ENCODE results near the gene ACO2. TPM values are rescaled to one million over a fixed set of nuclear protein-coding genes. Genes with fewer than 3 reads are reported as not detected.
A peak's percentile ranks its signal among the peaks of the same experiment; 100 is the strongest.

The ACO2 gene
- total and polyA plus RNA-seq, 2 of the 13 experiments (the other 11 are each of a cell fraction or from before 2014, with no cell fraction given), result 19.2 to 45.6 TPM

GRCh38 chr22:41551877-41552582, 83.1 kb downstream of the ACO2 start (continued):
- no peak for TF ChIP-seq BORCS8-MEF2B (CRISPR knock-in tag; IDR thresholded peaks at IDR 0.05)

GRCh38 chr22:41555325-41555982, 86.5 kb downstream of the ACO2 start:
- Histone ChIP-seq H3K4me3 (replicated peaks in 1 of 3; ENCODE audit: insufficient read depth in 1 of 3, low read depth in 2 of 3, low read length in 3 of 3) (no peak overlapping the region), H4K20me1 (ENCODE audit: insufficient read depth, low read length) (no peaks in the 10 kb centered on the region), H2AFZ (ENCODE audit: low read length) (no peak overlapping the region), H3K4me1 (ENCODE audit: insufficient read depth, low read length) (peaks cover 89% of the 10 kb centered on the region), H3K4me2 (ENCODE audit: low read depth, low read length) (no peak overlapping the region), H3K27me3 (ENCODE audit: control insufficient read depth in 1 of 2, insufficient read depth in 2 of 2, low read length in 2 of 2) (peaks cover 0 to 3% of the 10 kb centered on the region in 2 experiments; a peak in 3 of 5 replicates), H3K79me2 (ENCODE audit: insufficient read depth, low read length) (no peaks in the 10 kb centered on the region), H3K27ac (ENCODE audit: extremely low read length, insufficient read depth, low read length) (no peak overlapping the region), H3K9ac (ENCODE audit: insufficient read depth, low read depth, low read length) (no peak overlapping the region), H3K9me3 (ENCODE audit: low read length) (no peaks in the 10 kb centered on the region), H3K36me3 (replicated peaks in 1 of 2; ENCODE audit: control insufficient read depth in 1 of 2, insufficient read depth in 2 of 2, low read length in 2 of 2) (no peaks in the 10 kb centered on the region)
- intact Hi-C loops (cut with micrococcal nuclease; ENCODE audit: unreplicated experiment), result no loop called here
- no peak for FAIRE-seq
- DNase-seq (ENCODE audit: low spot score), result no peak
- in situ Hi-C loops (cut with HindIII; ENCODE audit: extremely low pct_ligation_motif_present, low pct_unique_long_range_greater_than_20kb), result no loop called here
- ChIA-PET POLR2A (interaction anchor here (0.5 to 2.2 kb wide), 4 partner anchors 10 to 163 kb away, joined by 3 to 5 read pairs (median 4); partner anchors contain the start of genes PMM1 and POLR3H), CTCF (ENCODE audit: low intra/inter-chr PET ratio, low total read pairs) (interaction anchor here (0.5 kb wide), 1 partner anchor 49 kb away, joined by 3 read pairs; no protein-coding TSS in a partner anchor)
- ATAC-seq, result no peak; the same call in 2 of the 3 replicates
- BruUV-seq (replicated peaks), result no TSS peak
- WGBS (ENCODE audit: low lambda C conversion rate), result 41% methylated on average over 5 of the region's 7 CpGs
- no peak for TF ChIP-seq SALL2 (CRISPR knock-in tag; IDR thresholded peaks at IDR 0.05)
- TF ChIP-seq ZNF670 (CRISPR knock-in tag; IDR thresholded peaks at IDR 0.05; ENCODE audit: borderline replicate concordance), result no peak

- H3K27me3 ChIP-seq (ENCODE audit: control insufficient read depth in 1 of 2, insufficient read depth in 2 of 2, low read length in 2 of 2), result peaks cover 0 to 14% of the 10 kb centered on the region in 2 experiments; a peak in 4 of 5 replicates
- no TSS peak for BruUV-seq (replicated peaks)
- WGBS (ENCODE audit: low lambda C conversion rate), result 82% methylated on average over 10 of the region's 10 CpGs
- ATAC-seq (no peak), FAIRE-seq (no peak), DNase-seq (ENCODE audit: low spot score) (no peak)
- TF ChIP-seq ZBTB38 (CRISPR knock-in tag; IDR thresholded peaks at IDR 0.05), result 0 out of 2 replicates have a peak, but pooled peaks have one; percentile 18
- no peak for TF ChIP-seq SIN3A (IDR thresholded peaks at IDR 0.05; ENCODE audit: borderline replicate concordance, low read depth, low read length)
- no peak for TF ChIP-seq TBX2 (CRISPR knock-in tag; IDR thresholded peaks at IDR 0.05; ENCODE audit: borderline replicate concordance)
- TF ChIP-seq ZBTB33 (CRISPR knock-in tag; IDR thresholded peaks at IDR 0.05), result 0 out of 2 replicates have a peak, but pooled peaks have one; percentile 44
- ChIA-PET CTCF (ENCODE audit: low intra/inter-chr PET ratio, low total read pairs) (no interaction called here), POLR2A (interaction anchor here (1.2 to 2.3 kb wide), 4 partner anchors 20 to 110 kb away, joined by 7 to 24 read pairs (median 10); partner anchors contain the start of genes DESI1, PMM1, TOB2 and XRCC6)
- no peaks in the 10 kb centered on the region for H3K79me2 ChIP-seq (ENCODE audit: insufficient read depth, low read length)
- H2AFZ ChIP-seq (ENCODE audit: low read length), result no peak overlapping the region
- no peak overlapping the region for H3K27ac ChIP-seq (ENCODE audit: extremely low read length, insufficient read depth, low read length)
- H3K4me2 ChIP-seq (ENCODE audit: low read depth, low read length), result no peak overlapping the region
- H3K36me3 ChIP-seq (replicated peaks in 1 of 2; ENCODE audit: control insufficient read depth in 1 of 2, insufficient read depth in 2 of 2, low read length in 2 of 2), result no peaks in the 10 kb centered on the region
- H4K20me1 ChIP-seq (ENCODE audit: insufficient read depth, low read length), result no peaks in the 10 kb centered on the region
- no peaks in the 10 kb centered on the region for H3K9me3 ChIP-seq (ENCODE audit: low read length)
- no peak overlapping the region for H3K4me3 ChIP-seq (replicated peaks in 1 of 3; ENCODE audit: insufficient read depth in 1 of 3, low read depth in 2 of 3, low read length in 3 of 3)
- intact Hi-C loops (cut with micrococcal nuclease; ENCODE audit: unreplicated experiment) (no loop called here), in situ Hi-C loops (cut with HindIII; ENCODE audit: extremely low pct_ligation_motif_present, low pct_unique_long_range_greater_than_20kb) (no loop called here)
- peaks cover 89% of the 10 kb centered on the region for H3K4me1 ChIP-seq (ENCODE audit: insufficient read depth, low read length)
- H3K9ac ChIP-seq (ENCODE audit: insufficient read depth, low read depth, low read length), result no peak overlapping the region
Measured at GRCh38 chr22:41556561-41556960, 87.6 kb downstream of the ACO2 start.

Measured in HepG2 (cell line).